Stimulated activated CD4-positive, alpha-beta T cell treated with anti-CD3 and anti-CD28 coated beads, TNF-alpha, amount 100 ng/mL, for 4 hours (primary cell): ENCODE results near the gene CRB3.

Experiments used
- DNase-seq, 3 experiments: peaks; one replicate each; pipeline ENCODE4 v3.0.0-alpha.2; 2020; ENCODE audit warnings: low read depth in 3 of 3

CRB3 gene

DNA sequence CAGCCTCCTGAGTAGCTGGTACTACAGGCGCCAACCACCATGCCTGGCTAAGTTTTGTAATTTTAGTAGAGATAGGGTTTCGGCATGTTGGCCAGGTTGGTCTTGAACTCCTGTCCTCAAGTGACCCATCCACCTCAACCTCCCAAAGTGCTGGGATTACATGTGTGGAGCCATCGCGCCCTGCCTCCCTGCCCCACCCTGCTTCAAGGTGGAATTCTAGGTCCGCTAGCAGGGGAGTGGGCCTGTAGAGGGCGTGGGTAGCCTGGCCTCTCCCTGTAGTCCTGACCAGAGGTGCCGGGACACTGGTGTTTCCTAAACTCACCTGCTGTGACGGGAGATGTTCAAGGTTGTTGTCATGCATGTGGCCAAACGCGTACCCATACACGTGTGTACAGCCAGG lies 30.9 kb upstream of the CRB3 start:
- no peak for DNase-seq

DNA sequence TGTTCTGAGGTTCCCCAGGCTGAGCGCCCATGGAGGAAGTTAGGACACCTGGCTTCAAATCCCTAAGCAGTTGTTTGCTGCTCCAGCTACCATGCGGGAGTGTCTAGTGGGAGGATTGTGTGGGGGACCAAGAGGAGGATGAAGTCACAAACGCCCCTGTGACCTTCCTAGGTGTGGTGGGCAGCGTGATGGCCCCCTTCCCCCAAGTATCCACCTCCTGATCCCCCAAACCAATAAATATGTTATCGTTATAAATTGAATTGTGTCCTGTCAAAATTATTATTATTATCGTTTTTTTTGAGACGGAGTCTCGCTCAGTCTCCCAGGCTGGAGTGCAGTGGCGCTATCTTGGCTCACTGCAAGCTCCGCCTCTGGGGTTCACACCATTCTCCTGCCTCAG lies 30.4 kb upstream of the CRB3 start, which contains the start of gene SLC25A41:
SLC25A41 (minus strand) TSS at position 101 of the 400 bp plus-strand sequence; CDS start at position 31, 70 bp downstream.
- DNase-seq: no peak

DNA sequence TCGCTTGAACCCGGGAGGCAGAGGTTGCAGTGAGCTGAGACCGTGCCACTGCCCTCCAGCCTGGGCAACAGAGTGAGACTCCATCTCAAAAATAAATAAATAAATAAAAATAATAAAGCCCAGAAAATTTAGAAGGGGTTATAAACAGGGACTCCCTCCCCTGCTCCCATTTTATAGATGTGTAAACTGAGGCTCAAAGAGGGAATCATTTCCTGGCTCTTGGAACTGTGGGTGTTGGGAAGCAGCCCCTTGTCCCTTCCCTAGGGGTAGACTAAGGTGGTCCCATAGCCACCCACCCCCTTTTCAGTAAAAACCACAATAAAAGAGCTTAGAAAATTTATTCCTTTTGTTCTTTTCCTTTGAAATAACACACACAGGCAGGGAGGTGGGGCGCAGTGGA lies 24.3 kb upstream of the CRB3 start:
- DNase-seq: no peak

DNA sequence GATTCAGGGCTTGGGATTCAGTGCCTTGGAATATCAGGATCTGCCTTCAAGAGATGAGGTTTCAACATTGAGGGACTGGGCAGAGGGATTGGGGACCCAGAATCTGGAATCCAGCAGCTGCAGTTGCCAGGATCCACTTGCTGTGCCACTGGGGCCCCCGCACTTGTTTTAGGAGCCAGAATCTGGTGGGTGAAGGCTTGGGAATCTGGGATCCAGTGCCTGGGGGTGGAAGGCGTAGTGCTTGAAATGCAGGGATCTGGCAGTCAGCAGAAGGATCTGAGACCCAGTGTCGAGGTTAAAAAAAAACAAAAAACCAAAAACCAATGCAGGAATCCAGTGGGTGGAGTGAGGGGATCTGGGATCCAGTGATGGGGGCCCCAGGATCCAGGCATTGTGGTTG lies 23.2 kb upstream of the CRB3 start:
- no peak for DNase-seq

DNA sequence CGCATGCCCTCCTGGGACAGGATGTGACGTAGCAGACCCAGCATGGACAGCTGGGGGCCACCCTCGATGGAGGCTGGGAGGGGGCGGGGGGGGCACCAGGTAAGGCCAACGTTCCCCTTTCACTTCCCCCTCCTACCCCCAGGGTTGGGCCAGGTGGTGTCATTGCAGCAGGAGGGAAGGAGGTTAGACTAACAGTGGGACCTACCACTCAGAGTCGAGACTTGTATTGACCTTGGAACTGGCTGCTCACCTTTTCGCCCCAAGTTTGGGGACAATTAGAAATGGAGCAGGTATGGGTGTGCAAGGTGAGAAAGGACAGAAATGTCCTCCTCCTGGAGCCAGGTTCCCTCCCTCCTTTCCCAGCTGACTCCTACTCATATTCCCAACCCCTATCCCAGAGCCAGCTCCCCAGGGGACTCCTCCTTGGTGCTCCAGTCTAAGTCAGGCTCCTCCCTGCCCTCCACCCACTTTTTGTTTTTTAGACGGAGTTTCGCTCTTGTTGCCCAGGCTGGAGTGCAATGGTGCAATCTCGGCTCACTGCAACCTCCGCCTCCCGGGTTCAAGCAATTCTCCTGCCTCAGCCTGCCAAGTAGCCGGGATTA lies 21.9 kb upstream of the CRB3 start:
- no peak for DNase-seq

DNA sequence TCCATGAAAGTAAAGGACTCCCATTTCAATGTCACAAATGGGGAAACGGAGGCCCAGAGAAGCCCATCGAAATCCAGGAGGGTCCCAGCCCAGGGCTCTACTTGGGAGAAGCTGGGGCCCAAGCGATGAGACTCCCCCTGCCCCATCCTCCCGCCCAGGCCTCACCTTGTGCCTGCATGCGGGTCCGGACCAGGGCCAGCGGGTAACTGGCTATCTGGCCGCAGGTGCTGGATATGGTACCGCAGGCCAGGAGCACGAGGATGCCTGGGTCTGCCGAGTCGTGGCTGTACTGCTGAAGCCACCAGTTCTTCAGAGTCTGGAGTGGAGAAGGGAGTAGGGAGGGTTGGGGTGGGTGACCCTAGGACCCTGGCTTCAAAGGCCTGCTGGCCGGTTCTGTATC lies 20.1 kb upstream of the CRB3 start:
- DNase-seq: no peak

DNA sequence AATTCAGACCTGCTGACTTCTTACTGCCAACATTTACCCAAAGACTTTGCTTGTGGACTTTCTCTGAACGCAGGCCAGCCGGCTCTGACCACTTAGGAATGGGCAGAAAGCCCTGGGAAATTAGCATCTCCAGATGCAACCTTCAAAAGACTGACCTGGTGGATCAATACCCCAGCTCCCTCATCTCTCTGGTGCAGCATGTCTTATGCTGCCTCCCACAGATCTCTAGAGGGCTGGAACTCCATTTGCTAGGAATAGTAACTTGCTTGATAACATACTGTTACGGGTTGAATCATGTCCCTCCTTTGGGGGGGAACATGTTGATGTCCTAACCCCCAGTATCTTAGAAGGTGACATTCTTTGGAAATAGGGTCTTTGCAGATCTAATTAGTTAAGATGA lies 17.6 kb upstream of the CRB3 start:
- DNase-seq: no peak

DNA sequence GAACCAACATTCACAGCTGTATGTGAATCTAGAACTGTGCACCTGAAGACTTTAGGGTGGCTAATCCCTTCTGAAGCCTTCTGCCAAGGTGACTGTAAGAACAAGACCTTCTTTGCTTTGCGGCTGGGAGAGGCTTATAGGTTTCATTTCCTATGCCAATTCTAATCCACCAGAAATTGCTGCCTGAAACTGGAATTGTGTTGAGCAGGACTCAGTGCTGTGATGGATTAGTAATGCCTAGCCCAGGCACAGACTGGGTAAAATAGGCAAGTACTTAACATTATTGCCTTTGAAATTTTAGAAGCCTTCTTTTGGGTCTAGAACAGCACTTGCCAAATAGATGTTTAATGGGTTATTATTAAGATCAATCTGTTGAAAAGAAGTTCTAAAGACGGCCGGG lies 16.0 kb upstream of the CRB3 start:
- DNase-seq: no peak

DNA sequence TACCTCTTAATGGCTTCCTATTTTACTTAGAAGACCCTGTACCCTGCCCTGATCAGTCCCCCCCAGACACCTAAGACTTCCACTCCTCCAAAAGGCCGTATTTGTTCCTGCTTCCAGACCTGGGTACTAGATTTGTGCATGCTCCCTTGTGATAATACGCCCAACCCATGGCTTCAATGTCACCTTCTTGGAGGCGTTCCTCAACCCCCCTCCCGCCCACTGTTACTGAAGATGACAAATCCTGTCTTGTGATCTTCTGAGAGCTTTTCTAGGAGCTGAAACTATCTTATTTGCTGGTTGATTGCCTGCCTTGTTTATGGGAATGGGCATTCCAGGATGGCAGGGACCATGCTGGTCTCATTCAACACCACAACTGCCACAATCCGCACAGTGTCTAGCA lies 13.9 kb upstream of the CRB3 start:
- DNase-seq: no peak

DNA sequence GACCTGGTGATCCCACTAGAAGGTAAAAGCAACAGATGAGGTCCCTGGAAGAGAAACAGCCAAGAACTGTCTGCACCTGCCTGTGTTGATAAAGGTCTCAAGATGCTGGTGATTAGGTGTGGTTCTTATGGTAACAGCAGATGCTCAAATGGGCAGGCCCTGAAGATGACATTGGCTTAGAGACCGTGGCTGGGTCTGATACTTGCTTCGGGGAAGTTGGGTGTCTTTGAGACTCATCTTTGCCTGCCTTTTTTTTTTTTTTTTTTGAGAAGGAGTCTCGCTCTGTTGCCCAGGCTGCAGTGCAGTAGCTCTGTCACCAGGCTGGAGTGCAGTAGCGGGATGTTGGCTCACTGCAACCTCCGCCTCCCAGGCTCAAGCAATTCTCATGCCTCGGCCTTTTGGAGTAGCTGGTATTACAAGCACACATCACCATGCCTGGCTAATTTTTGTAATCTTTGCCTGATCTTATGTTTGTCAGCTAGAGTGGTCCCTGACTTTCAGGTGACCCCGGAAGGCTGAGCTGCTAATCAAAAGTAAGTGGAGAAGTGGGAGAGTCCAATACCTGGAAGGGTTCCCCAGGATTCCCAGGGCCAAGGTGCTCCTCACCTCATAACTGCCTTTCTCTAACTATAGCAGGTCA lies 12.4 kb upstream of the CRB3 start:
- DNase-seq: no peak

DNA sequence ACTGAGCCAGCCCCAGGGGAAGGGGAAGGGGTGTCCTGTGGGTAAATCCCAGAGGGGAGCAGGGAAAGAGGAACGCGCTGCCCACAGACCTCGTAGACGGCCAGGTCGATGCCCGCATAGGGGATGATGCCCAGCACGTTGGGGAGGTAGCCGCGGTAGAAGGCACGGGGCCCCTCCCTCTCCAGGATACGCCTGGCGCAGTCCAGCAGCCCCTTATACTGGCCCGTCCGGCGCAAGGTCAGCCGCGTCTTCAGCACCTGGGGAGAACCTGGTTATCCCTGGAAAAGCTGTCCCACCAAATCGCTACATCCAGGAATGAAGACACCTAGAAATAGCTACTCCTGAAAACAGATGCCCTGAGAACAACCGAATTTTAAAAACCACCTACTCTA lies 11.9 kb upstream of the CRB3 start:
- no peak for DNase-seq

DNA sequence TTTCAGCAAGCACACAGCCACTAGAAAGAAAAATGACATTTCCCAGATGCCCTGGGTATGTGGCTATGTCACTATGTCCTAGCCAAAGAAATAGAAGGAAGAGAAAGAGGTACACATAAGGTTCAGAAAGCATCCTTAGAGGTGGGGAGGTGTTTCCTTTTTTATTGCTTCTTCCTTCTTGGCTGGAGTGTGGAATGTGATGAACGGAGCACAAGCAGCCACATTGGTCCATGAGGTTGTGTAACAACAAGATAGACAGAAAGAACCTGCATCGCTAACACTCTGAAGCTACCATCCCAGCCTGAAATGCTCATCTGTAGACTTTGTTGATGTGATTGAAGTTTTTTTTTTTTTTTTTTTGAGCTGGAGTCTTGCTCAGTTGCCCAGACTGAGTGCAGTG lies 11.2 kb upstream of the CRB3 start:
- DNase-seq: no peak

DNA sequence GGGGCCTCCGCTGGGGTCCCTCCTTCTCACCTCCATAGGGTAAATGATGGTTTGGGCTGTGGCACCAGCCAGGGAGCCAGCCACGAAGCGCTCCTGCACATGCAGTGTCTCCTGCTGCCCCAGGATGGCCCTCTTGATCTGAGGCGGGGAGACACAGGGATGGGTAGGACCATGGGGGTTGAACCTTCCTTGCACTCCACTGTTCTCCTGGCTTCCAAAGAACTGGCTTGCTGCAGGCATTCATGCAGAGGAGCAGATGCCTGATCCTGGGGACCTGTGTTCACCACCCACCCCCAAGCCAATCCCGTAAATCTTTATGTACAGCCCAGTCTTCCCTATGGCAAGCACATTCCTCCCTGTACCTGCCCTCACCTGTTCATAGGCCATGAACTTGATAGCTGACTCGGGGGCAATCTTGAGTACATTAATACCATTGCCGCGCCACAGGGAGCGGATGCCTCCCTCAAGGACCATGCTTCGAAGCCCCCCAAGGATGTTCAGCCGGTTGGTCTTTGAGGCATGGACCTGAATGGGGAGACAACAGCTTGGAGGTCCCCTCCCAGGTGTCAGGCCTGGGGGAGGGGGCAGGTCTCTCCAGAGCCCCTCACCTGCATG lies 10.0 kb upstream of the CRB3 start:
- DNase-seq: no peak

DNA sequence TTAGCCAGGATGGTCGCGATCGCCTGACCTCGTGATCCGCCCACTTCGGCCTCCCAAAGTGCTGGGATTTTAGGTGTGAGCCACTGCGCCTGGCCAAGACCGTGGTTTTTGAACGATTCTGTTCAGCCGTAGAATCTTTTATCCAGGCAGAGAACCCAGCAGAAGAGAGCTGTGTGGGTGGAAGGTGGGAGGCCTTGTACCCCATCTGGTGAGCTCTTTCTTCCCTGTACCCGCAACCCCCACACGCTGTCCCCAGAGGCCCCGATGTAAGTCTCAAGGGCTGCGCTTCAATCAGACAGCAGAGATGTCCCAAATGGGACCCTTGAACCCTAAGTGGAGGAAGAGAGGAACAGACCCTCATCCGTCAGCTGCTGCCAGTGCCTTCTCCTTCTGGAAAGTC lies 8.1 kb upstream of the CRB3 start:
- no peak for DNase-seq

DNA sequence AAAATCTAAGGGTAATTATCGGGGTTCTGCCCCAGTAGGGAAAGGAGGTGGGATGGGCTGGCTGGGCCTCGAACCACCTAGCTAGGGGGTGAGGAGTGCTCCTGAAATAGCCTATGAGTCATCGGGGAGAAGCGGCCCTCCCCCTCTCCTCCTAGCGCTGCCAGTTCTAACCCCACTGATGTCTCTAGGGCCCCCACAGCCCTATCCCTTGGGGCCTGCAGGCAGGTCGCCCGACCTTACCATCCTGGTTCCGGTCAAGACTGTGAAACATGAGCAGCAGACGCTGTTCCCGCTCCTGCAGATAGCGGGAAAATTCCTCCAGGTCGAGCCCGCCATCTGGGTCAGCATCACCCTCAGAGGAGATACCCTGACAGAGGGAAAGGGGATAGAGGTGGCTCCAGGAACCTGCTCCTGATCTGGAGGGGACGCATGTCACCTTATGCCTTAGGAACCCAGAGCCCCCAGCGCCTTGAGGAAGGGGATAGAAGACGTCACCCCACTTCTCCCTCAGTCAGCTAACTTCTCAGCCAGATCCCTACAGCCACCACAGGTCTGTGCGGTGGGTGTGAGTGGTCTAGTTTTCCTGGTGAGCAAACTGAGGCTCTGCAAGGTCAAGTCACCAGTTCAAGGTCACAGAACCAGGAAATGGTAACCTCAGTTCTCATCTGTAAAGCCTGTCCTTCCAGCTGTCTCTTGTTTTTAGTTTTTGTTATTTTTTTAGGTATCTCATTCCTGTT lies 5.9 kb upstream of the CRB3 start:
- DNase-seq: no peak

DNA sequence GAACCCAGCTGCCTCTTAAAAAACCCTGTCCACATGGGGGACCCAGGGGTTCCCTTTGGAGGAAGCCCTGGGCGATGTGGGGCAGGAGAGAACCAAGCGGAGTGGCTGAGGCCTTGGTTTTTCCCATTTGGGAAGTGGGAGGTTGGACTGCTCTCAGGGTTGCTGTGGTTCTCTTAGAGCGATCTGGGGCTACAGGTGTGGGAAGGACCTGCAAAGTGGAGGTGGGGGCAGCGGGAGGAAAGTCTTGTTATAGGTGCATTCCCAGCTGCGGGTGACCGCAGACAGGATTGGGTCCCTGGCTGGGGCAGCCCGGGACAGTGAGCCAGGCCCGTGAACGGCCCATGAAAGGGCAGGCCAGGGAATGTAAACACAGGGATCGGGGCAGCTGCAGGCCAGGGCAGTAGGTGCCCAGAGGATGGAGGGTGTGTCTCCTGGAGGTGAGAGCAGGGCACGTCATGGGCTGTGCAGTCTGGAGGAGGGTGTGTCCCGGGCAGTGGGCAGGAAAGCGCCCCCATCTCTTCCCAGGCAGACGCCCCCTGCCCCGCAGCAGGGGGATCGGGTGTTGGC lies 5.3 kb upstream of the CRB3 start:
- DNase-seq: no peak

DNA sequence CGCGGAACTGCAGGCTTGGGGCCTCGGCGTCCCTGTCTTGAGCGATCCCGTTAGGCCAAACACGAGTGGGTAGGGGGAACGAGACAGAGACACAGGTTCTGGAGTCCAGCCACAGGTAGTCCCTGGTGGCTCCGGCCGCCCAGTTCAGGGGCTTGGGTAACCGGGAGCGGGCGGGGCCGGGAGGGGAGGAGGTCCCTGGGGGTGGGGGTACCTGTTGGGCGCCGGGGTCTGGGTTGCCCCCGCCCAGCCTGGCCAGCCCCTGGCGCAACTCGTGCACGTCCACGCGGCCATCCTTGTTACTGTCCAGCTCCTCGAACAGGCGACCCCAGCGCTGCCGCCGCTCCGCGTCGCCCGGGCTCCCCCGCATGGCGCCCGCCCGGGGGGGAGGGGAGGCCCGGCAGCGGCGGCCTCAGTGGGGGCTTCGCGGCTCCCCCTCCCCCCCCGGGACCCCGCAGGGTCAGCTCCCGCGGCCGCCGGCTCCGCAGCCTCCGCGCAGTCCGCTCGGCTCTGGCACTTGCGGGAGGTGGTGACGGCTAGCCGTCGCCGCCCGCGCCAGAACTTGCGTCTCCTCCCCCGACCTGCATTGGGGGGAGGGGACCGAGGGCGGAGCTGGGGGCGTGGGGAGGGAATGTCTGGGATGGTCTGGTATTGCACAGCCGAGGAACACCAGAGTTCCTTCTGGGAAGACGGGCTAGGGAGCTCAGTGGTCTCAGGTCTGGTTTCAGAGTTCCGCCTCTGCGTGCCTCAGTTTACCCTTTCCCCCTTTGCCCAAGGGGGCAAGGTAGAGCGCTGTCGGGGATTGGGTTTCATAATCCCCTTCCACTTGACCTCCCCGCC lies 4.6 kb upstream of the CRB3 start, which contains the start of gene SLC25A23:
SLC25A23 (minus strand) TSS at position 531 of the 837 bp plus-strand sequence; CDS start at position 367, 164 bp downstream.
- DNase-seq: peak; percentile 23 to 50 (median 36)

DNA sequence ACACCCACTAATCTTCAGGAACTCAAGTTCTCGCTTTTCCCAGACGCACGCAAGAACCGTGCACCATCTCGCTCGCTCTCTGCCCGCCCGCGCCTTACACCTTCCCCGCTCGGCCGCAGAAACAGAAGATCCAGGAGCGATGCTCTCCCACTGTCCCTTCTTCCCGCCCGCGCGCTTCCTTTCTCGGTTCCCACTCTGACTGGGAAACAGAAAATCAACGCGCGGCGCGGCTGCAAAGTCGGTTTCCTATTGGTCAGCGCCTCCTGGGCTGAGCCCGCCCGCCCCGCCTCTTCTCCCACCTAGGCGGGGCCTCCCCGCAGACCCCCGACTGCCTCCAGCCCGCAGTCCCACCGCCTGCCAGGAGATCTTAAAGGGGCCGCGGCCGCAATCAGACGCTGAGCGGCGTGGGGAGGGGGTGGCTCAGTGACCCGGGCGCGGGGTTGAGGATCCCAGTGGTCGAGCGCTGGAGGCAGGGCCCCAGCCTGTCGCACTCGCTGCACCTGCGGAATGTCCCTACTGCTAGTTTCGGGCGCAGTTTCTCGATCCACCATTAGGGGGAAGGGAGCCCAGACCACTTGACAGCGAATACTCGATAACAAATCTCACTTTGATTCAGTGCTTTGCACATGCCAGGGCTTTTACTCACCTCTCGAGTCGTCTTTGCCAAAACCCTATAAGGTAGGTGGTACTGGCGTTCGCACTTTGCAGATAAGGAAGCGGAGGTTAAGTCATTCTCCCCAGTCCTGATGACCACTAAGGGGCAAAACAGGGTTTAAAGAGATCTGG lies 3.8 kb upstream of the CRB3 start:
- peak; percentile 86 to 94 (median 93) for DNase-seq

DNA sequence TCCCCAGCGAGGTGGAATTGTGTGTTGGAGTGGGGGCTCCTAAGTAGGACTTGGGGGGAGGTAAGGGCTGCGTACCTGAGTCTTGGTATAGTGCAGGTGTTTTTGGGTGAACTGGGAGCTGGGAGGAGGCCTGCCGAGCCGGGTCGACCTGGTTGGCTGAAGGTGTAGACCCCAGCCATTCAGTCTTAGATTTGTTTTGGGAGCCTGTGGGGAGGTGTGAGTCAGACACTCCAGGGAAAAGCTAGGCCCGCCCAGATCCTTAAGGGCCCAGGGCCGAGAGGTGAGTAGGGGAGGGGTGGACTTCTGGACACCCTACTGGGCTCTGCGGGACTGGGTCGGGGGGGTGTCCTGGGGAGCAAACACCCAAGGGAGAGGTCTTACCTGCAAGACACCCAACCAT lies 935 bp downstream of the CRB3 start:
- DNase-seq: no peak

DNA sequence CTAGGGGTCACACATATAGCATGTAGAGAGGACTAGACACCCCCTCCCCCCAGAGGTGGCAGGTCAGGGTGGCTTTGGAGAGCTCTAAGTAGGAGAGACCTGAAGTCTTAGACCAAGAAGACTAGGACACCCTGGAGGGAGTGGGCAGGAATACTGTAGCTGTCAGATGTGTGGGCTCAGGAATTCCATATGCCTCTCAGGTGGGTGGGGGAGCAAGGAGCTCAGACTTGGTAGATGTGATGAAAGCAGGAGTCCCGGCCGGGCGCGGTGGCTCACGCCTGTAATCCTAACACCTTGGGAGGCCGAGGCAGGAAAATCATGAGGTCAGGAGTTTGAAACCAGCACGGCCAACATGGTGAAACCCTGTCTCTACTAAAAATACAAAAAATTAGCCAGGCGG lies 1.6 kb downstream of the CRB3 start:
- DNase-seq: no peak
